NCI-H226 (cell line): ENCODE results near the gene BZW1.

Source experiments
- DNase-seq: peaks from one replicate; pipeline ENCODE4 v3.0.0-alpha.2; 2015

The BZW1 gene

GRCh38 chr2:200811333-200812121 is at the start of gene BZW1:
TSS of gene BZW1 (plus strand) at chr2:200811910. CDS start at chr2:200813218, 1,308 bp downstream.
- peak; percentile 78 for DNase-seq

GRCh38 chr2:200762127-200762526 is 49.6 kb upstream of the BZW1 start:
- no peak for DNase-seq

- DNase-seq: no peak
Observed at GRCh38 chr2:200763422-200763821, 48.3 kb upstream of the BZW1 start.

GRCh38 chr2:200765139-200765951 is 46.4 kb upstream of the BZW1 start:
- peak; percentile 77 for DNase-seq

GRCh38 chr2:200765995-200766660 is 45.6 kb upstream of the BZW1 start:
- no peak for DNase-seq

GRCh38 chr2:200767111-200767885 is 44.4 kb upstream of the BZW1 start:
- DNase-seq: no peak

GRCh38 chr2:200770847-200771246 is 40.9 kb upstream of the BZW1 start:
- DNase-seq: no peak

- no peak for DNase-seq
Observed at GRCh38 chr2:200772620-200773019, 39.1 kb upstream of the BZW1 start.

- DNase-seq: no peak
Observed at GRCh38 chr2:200773083-200773482, 38.6 kb upstream of the BZW1 start.

- DNase-seq: no peak
Observed at GRCh38 chr2:200774920-200775319, 36.8 kb upstream of the BZW1 start.

GRCh38 chr2:200777275-200777674 is 34.4 kb upstream of the BZW1 start:
- no peak for DNase-seq

GRCh38 chr2:200778038-200778437 is 33.7 kb upstream of the BZW1 start:
- DNase-seq: no peak

GRCh38 chr2:200779214-200779613 is 32.5 kb upstream of the BZW1 start:
- no peak for DNase-seq

GRCh38 chr2:200781616-200782015 is 30.1 kb upstream of the BZW1 start:
- DNase-seq: no peak

GRCh38 chr2:200782251-200782650 is 29.5 kb upstream of the BZW1 start:
- no peak for DNase-seq

GRCh38 chr2:200784215-200784614 is 27.5 kb upstream of the BZW1 start:
- DNase-seq: no peak

GRCh38 chr2:200786423-200786822 is 25.3 kb upstream of the BZW1 start:
- DNase-seq: no peak

- peak; percentile 72 for DNase-seq
Observed at GRCh38 chr2:200786826-200787225, 24.9 kb upstream of the BZW1 start.

GRCh38 chr2:200787351-200788120 is 24.2 kb upstream of the BZW1 start:
- DNase-seq: peak; percentile 74

GRCh38 chr2:200788121-200788718 is 23.5 kb upstream of the BZW1 start:
- DNase-seq: no peak

- DNase-seq: no peak
Observed at GRCh38 chr2:200790185-200790584, 21.5 kb upstream of the BZW1 start.

- DNase-seq: no peak
Observed at GRCh38 chr2:200791905-200792304, 19.8 kb upstream of the BZW1 start.
